Astrocyte (in vitro differentiated cells and primary cell): ENCODE data around the gene TOR4A.

Experiments used
- CTCF ChIP-seq: IDR thresholded peaks from 2 replicates; pipeline ENCODE4 v1.5.1; 2011; ENCODE audit warnings: low read depth, mild to moderate bottlenecking, inconsistent platforms, low read length, moderate library complexity; ENCODE audit not compliant: insufficient read depth
- EZH2 ChIP-seq: IDR thresholded peaks from 2 replicates; pipeline ENCODE4 v1.6.1; 2012; ENCODE audit warnings: mild to moderate bottlenecking, low read length, inconsistent platforms; ENCODE audit not compliant: insufficient read depth

- no peak for TF ChIP-seq CTCF
- no peak for TF ChIP-seq EZH2
These were observed 31.8 kb upstream of the TOR4A start for GRCh38 chr9:137245450-137246421.
